ENCODE data around the gene NEURL4.

NEURL4 gene

GRCh38 chr17:7266784-7267183 lies 62.4 kb downstream of the NEURL4 start:
- H3K4me3 ChIP-seq (ENCODE audit: low read length): no peak overlapping the region
- no peak for TF ChIP-seq ZNF274 (IDR thresholded peaks at IDR 0.05; ENCODE audit: low read depth, low read length)

Measured in GM08714 (cell line).